CD4-positive, alpha-beta T cell (primary cell): ENCODE data around the gene DHX30. TPM values are rescaled to one million over a fixed set of nuclear protein-coding genes. Genes with fewer than 3 reads are reported as not detected.

Experiments used
- ATAC-seq: fragments of 200-7000 bp; cut with Tn5 transposase; one replicate; pipeline ENCODE4 v1.10.0; 2022; ENCODE audit warnings: mild to moderate bottlenecking; ENCODE audit not compliant: poor library complexity
- CTCF ChIA-PET: fragments of 350-600 bp; sonication (Branson Sonifier 250); formaldehyde crosslinking; loops from one replicate; lab custom pipeline; 2021; ENCODE audit warnings: antibody characterized with exemption, inconsistent platforms; lab: Charles Lee
- POLR2A ChIA-PET: fragments of 350-600 bp; sonication (Branson Sonifier 250); formaldehyde crosslinking; loops from one replicate; lab custom pipeline; 2021; ENCODE audit warnings: antibody characterized with exemption, inconsistent platforms; lab: Charles Lee
- DNase-seq, 14 experiments: peaks; one replicate each; pipeline ENCODE4 v3.0.0-alpha.2; 2013 to 2020; ENCODE audit warnings: mixed read lengths in 2 of 14
- H3K27ac ChIP-seq, 2 donors: one replicate each; pipeline versions ENCODE4 v1.5.1 to v1.7.0; 2013; ENCODE audit warnings: low read length in 2 of 2, low read depth in 1 of 2, mild to moderate bottlenecking in 1 of 2
- H3K27me3 ChIP-seq, 2 experiments: 1 replicate in 1 of 2; 2 replicates in 1 of 2; pipeline versions ENCODE4 v1.6.1 to v1.7.0; 2013; ENCODE audit warnings: low read length in 2 of 2, control low read depth in 1 of 2, mild to moderate bottlenecking in 1 of 2, moderate library complexity in 1 of 2; ENCODE audit not compliant: insufficient read depth in 2 of 2, control insufficient read depth in 1 of 2
- H3K36me3 ChIP-seq: one replicate; pipeline ENCODE4 v1.6.1; 2013; ENCODE audit warnings: low read length, control low read depth; ENCODE audit not compliant: insufficient read depth
- H3K4me1 ChIP-seq: one replicate; pipeline ENCODE4 v1.6.1; 2013; ENCODE audit warnings: low read length, control low read depth; ENCODE audit not compliant: insufficient read depth
- H3K4me3 ChIP-seq: one replicate; pipeline ENCODE4 v1.5.1; 2013; ENCODE audit warnings: mild to moderate bottlenecking, low read length, moderate library complexity
- H3K9me3 ChIP-seq, 2 experiments: 1 replicate in 1 of 2; 2 replicates in 1 of 2; pipeline versions ENCODE4 v1.6.1 to v1.7.0; 2013; ENCODE audit warnings: low read length in 2 of 2, mild to moderate bottlenecking in 2 of 2, control low read depth in 1 of 2, moderate library complexity in 1 of 2; ENCODE audit not compliant: control insufficient read depth in 1 of 2, insufficient read depth in 1 of 2
- H3K27ac Mint-ChIP-seq: one replicate; pipeline ENCODE4 v1.8.0; 2020; ENCODE audit warnings: mixed read lengths
- H3K27me3 Mint-ChIP-seq: one replicate; pipeline ENCODE4 v1.8.0; 2021; ENCODE audit warnings: mixed read lengths
- H3K36me3 Mint-ChIP-seq: one replicate; pipeline ENCODE4 v1.8.0; 2021; ENCODE audit warnings: low read depth, mixed read lengths
- H3K4me1 Mint-ChIP-seq: one replicate; pipeline ENCODE4 v1.8.0; 2021; ENCODE audit warnings: low read depth, mixed read lengths
- H3K4me3 Mint-ChIP-seq: one replicate; pipeline ENCODE4 v1.8.0; 2020; ENCODE audit warnings: mild to moderate bottlenecking, mixed read lengths
- H3K9me3 Mint-ChIP-seq: one replicate; pipeline ENCODE4 v1.8.0; 2020; ENCODE audit warnings: mixed read lengths
- intact Hi-C, 2 experiments: fragments of 100-400 bp; cut with DNase I in 1 of 2; cut with micrococcal nuclease in 1 of 2; formaldehyde crosslinking; loops; one replicate each; pipeline versions ENCODE4 v1.15.1 to v1.9.0; 2023 to 2025; cut with DNase I, micrococcal nuclease
- microRNA-seq: library from miRNA; unstranded; fragments of <30 nt; microRNA quantifications from one replicate; pipeline ENCODE4 v1.2.0, GENCODE V29; 2021; ENCODE audit warnings: borderline microRNAs expressed, borderline replicate concordance
- total RNA-seq, 174 experiments: library from RNA in 2 of 174; stranded (reverse) in 2 of 174; gene quantifications; one replicate each; pipeline ENCODE4 v1.2.3 and lab custom pipeline; 2021 to 2026
- TF ChIP-seq, protein P1 (sequence below): fragments of 200-600 bp; IDR thresholded peaks from one replicate; pipeline ENCODE4 v1.8.0; 2022; ENCODE audit warnings: antibody characterized with exemption, mild to moderate bottlenecking

Gene DHX30
- total RNA-seq, 2 experiments from 2014 or later: 75.1 to 75.6 TPM

DNA sequence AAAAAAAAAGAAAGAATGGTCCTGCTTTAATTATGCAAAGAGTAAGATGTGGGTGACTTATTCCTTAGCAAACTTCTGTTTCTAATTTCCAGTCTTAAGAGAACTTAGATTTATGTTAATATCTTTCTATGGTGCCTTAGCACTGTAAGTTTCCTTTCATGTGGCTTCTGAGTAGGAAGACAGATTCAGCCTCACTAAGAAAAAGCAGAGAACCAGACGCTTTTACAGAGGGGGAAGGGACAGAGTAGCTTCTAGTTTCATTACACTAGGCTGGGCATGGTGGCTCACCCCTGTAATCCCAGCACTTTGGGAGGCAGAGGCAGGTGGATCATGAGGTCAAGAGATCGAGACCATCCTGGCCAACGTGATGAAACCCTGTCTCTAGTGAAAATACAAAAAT is 95.0 kb downstream of the DHX30 start:
- peaks cover 13% of the 10 kb centered on the region for H3K36me3 Mint-ChIP-seq
- no peak overlapping the region for H3K27ac ChIP-seq
- peaks cover 13% of the 10 kb centered on the region for H3K36me3 ChIP-seq
- H3K4me1 ChIP-seq: peaks cover 7% of the 10 kb centered on the region
- no peaks in the 10 kb centered on the region for H3K27me3 ChIP-seq
- no peak overlapping the region for H3K4me3 Mint-ChIP-seq
- H3K4me3 ChIP-seq: no peak overlapping the region
- peaks cover 29% of the 10 kb centered on the region for H3K4me1 Mint-ChIP-seq
- ChIA-PET CTCF (no interaction called here), POLR2A (no interaction called here)
- intact Hi-C loops: no loop called here
- no peak overlapping the region for H3K27ac Mint-ChIP-seq
- DNase-seq (peak in 1 of 14 experiments; percentile 5), ATAC-seq (peak; percentile 78)
- H3K9me3 ChIP-seq: no peaks in the 10 kb centered on the region
- H3K27me3 Mint-ChIP-seq: no peaks in the 10 kb centered on the region
- TF ChIP-seq, protein P1, sequence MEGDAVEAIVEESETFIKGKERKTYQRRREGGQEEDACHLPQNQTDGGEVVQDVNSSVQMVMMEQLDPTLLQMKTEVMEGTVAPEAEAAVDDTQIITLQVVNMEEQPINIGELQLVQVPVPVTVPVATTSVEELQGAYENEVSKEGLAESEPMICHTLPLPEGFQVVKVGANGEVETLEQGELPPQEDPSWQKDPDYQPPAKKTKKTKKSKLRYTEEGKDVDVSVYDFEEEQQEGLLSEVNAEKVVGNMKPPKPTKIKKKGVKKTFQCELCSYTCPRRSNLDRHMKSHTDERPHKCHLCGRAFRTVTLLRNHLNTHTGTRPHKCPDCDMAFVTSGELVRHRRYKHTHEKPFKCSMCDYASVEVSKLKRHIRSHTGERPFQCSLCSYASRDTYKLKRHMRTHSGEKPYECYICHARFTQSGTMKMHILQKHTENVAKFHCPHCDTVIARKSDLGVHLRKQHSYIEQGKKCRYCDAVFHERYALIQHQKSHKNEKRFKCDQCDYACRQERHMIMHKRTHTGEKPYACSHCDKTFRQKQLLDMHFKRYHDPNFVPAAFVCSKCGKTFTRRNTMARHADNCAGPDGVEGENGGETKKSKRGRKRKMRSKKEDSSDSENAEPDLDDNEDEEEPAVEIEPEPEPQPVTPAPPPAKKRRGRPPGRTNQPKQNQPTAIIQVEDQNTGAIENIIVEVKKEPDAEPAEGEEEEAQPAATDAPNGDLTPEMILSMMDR: no peak
- no peaks in the 10 kb centered on the region for H3K9me3 Mint-ChIP-seq

DNA sequence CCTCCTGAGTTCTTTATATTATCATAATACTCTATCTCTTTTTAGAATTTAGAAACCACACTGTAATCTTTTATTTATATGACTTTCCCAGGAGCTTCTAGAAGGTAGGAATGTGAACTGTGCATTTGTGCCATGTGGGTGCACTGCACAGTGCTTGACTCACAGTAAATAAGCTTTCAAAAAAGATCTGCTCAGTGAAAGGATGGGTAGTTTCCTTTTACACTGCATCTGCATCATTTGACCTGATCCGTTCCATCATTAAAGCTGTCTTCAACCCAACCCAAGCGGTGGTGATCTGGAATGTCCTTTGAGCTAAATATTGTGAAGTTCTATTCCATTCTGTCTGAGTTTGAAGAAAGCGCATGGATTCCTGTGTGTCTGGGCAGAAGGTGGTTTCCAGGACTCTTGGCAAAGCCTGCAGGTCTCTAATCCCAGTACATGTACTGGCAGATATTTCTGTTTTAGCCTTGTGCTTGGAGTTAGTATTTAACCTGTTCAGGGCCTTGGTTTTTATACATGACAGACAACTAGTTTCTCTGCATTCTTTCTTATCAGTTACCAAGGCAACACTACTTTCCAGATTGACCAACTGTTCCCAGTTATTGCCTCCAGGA is 96.7 kb downstream of the DHX30 start:
- no peak overlapping the region for H3K27ac Mint-ChIP-seq
- H3K9me3 ChIP-seq: no peaks in the 10 kb centered on the region
- no peaks in the 10 kb centered on the region for H3K9me3 Mint-ChIP-seq
- DNase-seq: no peak
- POLR2A ChIA-PET: interaction anchor here (1.1 kb wide), 1 partner anchor 98 kb away, joined by 3 read pairs; no protein-coding TSS in a partner anchor
- no peaks in the 10 kb centered on the region for H3K27me3 ChIP-seq
- H3K4me1 Mint-ChIP-seq: peaks cover 29% of the 10 kb centered on the region
- intact Hi-C loops: no loop called here
- H3K4me3 Mint-ChIP-seq: no peak overlapping the region
- no peak overlapping the region for H3K4me3 ChIP-seq
- peaks cover 12% of the 10 kb centered on the region for H3K36me3 Mint-ChIP-seq
- TF ChIP-seq, protein P1: no peak
- H3K27me3 Mint-ChIP-seq: no peaks in the 10 kb centered on the region
- CTCF ChIA-PET: no interaction called here
- H3K27ac ChIP-seq: no peak overlapping the region
- H3K36me3 ChIP-seq: peaks cover 13% of the 10 kb centered on the region
- peaks cover 7% of the 10 kb centered on the region for H3K4me1 ChIP-seq
- ATAC-seq: no peak

Small RNA genes lying within 50 kb of the gene (microRNA-seq; reads per million reads assigned to microRNA genes)
- 3.1 reads per million, percentile 16 among the genes with 10 or more reads in this experiment for gene MIR1226

Other genes with a start within 250 kb of the DHX30 start
- under 1 TPM in 1 of 2 experiments, not detected in 1; 0.39 TPM for gene CSPG5, start 224.3 kb upstream of the DHX30 start, total RNA-seq
- gene SMARCC1, start 21.2 kb upstream of the DHX30 start, total RNA-seq: 10 to 100 TPM; 74.2 to 76.2 TPM
- gene MAP4, start 213.3 kb downstream of the DHX30 start, total RNA-seq: 10 to 100 TPM; 42.2 to 42.6 TPM